ENCODE data around the gene P3H2.

- TF ChIP-seq, protein P1, sequence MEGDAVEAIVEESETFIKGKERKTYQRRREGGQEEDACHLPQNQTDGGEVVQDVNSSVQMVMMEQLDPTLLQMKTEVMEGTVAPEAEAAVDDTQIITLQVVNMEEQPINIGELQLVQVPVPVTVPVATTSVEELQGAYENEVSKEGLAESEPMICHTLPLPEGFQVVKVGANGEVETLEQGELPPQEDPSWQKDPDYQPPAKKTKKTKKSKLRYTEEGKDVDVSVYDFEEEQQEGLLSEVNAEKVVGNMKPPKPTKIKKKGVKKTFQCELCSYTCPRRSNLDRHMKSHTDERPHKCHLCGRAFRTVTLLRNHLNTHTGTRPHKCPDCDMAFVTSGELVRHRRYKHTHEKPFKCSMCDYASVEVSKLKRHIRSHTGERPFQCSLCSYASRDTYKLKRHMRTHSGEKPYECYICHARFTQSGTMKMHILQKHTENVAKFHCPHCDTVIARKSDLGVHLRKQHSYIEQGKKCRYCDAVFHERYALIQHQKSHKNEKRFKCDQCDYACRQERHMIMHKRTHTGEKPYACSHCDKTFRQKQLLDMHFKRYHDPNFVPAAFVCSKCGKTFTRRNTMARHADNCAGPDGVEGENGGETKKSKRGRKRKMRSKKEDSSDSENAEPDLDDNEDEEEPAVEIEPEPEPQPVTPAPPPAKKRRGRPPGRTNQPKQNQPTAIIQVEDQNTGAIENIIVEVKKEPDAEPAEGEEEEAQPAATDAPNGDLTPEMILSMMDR (IDR thresholded peaks at IDR 0.05), result no peak
- TF ChIP-seq POLR2A (IDR thresholded peaks at IDR 0.05), result no peak
Observed at GRCh38 chr3:190127797-190128196, 7.1 kb upstream of the P3H2 start.
